ENCODE measurements around the gene TPRN.
"Not testable (repeated sequence)": the region's sequence is repeated elsewhere in the genome, so short reads cannot be mapped to it uniquely, and the experiment has no call there.

The TPRN gene

GRCh38 chr9:137200311-137201204, at the start of gene TPRN:
TPRN (minus strand) TSS chr9:137200741; CDS start chr9:137200711, 30 bp downstream.
- peak; percentile 98 for DNase-seq (ENCODE audit: low read depth)

GRCh38 chr9:137247916-137248175, 47.3 kb upstream of the TPRN start:
- DNase-seq (ENCODE audit: low read depth): no peak

GRCh38 chr9:137247135-137247915, 46.8 kb upstream of the TPRN start:
- DNase-seq (ENCODE audit: low read depth): no peak

GRCh38 chr9:137245450-137246421, 45.2 kb upstream of the TPRN start:
- no peak for DNase-seq (ENCODE audit: low read depth)

- no peak for DNase-seq (ENCODE audit: low read depth)
Measured at GRCh38 chr9:137244486-137245449, 44.2 kb upstream of the TPRN start.

- DNase-seq (ENCODE audit: low read depth): no peak
Measured at GRCh38 chr9:137243626-137244485, 43.3 kb upstream of the TPRN start.

- DNase-seq (ENCODE audit: low read depth): not testable (repeated sequence)
Measured at GRCh38 chr9:137243266-137243625, 42.7 kb upstream of the TPRN start.

- DNase-seq (ENCODE audit: low read depth): no peak
Measured at GRCh38 chr9:137242269-137243203, 42.0 kb upstream of the TPRN start.

- DNase-seq (ENCODE audit: low read depth): no peak
Measured at GRCh38 chr9:137241490-137242268, 41.1 kb upstream of the TPRN start.

GRCh38 chr9:137240841-137241489, 40.4 kb upstream of the TPRN start, which contains the start of gene TUBB4B:
TUBB4B (plus strand) TSS chr9:137241287; CDS start chr9:137241361, 74 bp downstream.
- peak; percentile 100 for DNase-seq (ENCODE audit: low read depth)

- peak; percentile 67 for DNase-seq (ENCODE audit: low read depth)
Measured at GRCh38 chr9:137240318-137240840, 39.8 kb upstream of the TPRN start.

GRCh38 chr9:137239541-137240200, 39.1 kb upstream of the TPRN start:
- not testable (repeated sequence) for DNase-seq (ENCODE audit: low read depth)

GRCh38 chr9:137237759-137238726, 37.5 kb upstream of the TPRN start:
- DNase-seq (ENCODE audit: low read depth): no peak

GRCh38 chr9:137236936-137237421, 36.4 kb upstream of the TPRN start:
- no peak for DNase-seq (ENCODE audit: low read depth)
